Measurements from ENCODE around the gene TOMM20L. TPM values are rescaled to one million over a fixed set of nuclear protein-coding genes. Genes with fewer than 3 reads are reported as not detected.

The TOMM20L gene
- total and polyA plus RNA-seq, 2 of the 8 experiments (the other 6 are each of a cell fraction or from before 2014, with no cell fraction given) = not detected

DNA sequence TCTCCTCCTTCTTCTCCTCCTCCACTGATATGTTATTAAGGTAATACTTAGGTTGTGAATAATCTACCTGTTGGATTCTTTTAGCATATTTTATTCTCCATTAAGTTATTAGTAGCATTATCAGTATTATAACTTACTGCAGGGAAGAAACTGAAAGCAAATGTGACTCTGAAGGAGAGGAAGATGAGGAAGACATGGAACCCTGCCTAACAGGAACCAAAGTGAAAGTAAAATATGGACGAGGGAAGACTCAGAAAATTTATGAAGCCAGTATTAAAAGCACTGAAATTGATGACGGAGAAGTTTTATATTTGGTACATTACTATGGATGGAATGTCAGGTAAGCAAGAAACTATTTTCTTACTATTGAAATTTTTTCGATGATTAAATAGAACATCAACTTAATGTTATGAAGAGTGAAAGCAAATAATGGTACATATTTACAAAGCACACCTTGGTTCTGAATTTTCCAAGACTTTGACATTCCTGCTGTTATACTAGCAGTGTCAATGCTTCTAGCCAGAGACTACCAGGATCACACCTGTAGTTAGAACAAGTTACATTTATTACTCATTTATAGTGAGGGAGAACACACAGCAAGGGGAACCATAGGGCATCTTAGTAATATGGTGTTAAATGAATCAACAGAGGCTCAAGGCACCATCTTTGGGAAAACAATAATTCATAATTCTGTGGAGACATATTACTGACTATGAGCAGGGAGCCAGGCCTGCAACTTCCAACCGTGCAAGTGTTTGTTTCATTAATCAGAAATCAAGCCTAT is 42.0 kb upstream of the TOMM20L start:
- H3K27ac ChIP-seq (ENCODE audit: low read depth, low read length) = no peak overlapping the region
- WGBS, 2 experiments (ENCODE audit: extremely low coverage in 1 of 2, insufficient coverage in 1 of 2, insufficient read length in 1 of 2, insufficient replicate concordance in 2 of 2, low coverage in 1 of 2, low lambda C conversion rate in 2 of 2, missing lambda C conversion rate in 1 of 2) = 83% methylated on average over 4 of the region's 4 CpGs; no CpG with 5 or more reads in 1 of the 2 experiments
- no peak overlapping the region for H3K18ac ChIP-seq (ENCODE audit: extremely low read depth, low read length)
- no peak overlapping the region for H2AFZ ChIP-seq (ENCODE audit: low read length)
- no peak overlapping the region for H4K91ac ChIP-seq (replicated peaks; ENCODE audit: insufficient read length, low read length)
- no peaks in the 10 kb centered on the region for H3K23me2 ChIP-seq (ENCODE audit: low read depth, low read length)
- CTCF ChIA-PET (ENCODE audit: partially characterized antibody) = no interaction called here
- H2BK120ac ChIP-seq (replicated peaks; ENCODE audit: low read depth, low read length) = no peak overlapping the region
- no peaks in the 10 kb centered on the region for H3K27me3 ChIP-seq (replicated peaks in 1 of 4; ENCODE audit: control insufficient read depth in 3 of 4, extremely low read depth in 1 of 4, insufficient read depth in 3 of 4, low read length in 3 of 4)
- H2AK5ac ChIP-seq (ENCODE audit: low read depth, low read length) = no peak overlapping the region
- DNase-seq (ENCODE audit: low read depth in 1 of 2, low spot score in 2 of 2) (no peak), FAIRE-seq (no peak)
- H4K20me1 ChIP-seq (replicated peaks in 1 of 2; ENCODE audit: control insufficient read depth in 1 of 2, insufficient read depth in 2 of 2, low read length in 2 of 2) = no peaks in the 10 kb centered on the region
- no peaks in the 10 kb centered on the region for H3K9me3 ChIP-seq (ENCODE audit: insufficient read depth in 2 of 2, low read depth in 1 of 2, low read length in 1 of 2)
- no peak for TF ChIP-seq YY1 (IDR thresholded peaks at IDR 0.05; ENCODE audit: low read depth, low read length)
- H3K4me3 ChIP-seq (ENCODE audit: extremely low read depth in 1 of 4, insufficient read depth in 2 of 4, low read depth in 3 of 4, low read length in 4 of 4) = no peak overlapping the region
- no peak overlapping the region for H3K14ac ChIP-seq (ENCODE audit: insufficient read length)
- POLR2A ChIA-PET (ENCODE audit: partially characterized antibody) = no interaction called here
- H4K5ac ChIP-seq (ENCODE audit: insufficient read length, low read depth, low read length) = no peak overlapping the region
- no peaks in the 10 kb centered on the region for H3K79me2 ChIP-seq (ENCODE audit: control insufficient read depth in 1 of 2, insufficient read depth in 2 of 2, low read length in 2 of 2)
- H4K8ac ChIP-seq (ENCODE audit: extremely low read depth, insufficient read depth, low read length) = no peak overlapping the region
- no peak overlapping the region for H3K23ac ChIP-seq (ENCODE audit: insufficient read length)
- peaks cover 2 to 29% (median 15%) of the 10 kb centered on the region in 4 experiments; a peak in 6 of 8 replicates for H3K36me3 ChIP-seq (ENCODE audit: control insufficient read depth in 2 of 4, insufficient read depth in 4 of 4, low read length in 3 of 4)
- no peaks in the 10 kb centered on the region for H3K4me1 ChIP-seq (replicated peaks in 1 of 4; ENCODE audit: control insufficient read depth in 3 of 4, insufficient read depth in 4 of 4, low read length in 3 of 4)
- no peak overlapping the region for H3K9ac ChIP-seq (replicated peaks in 1 of 4; ENCODE audit: extremely low read depth in 1 of 4, low read depth in 3 of 4, low read length in 3 of 4)
- H3K56ac ChIP-seq (replicated peaks; ENCODE audit: insufficient read length, low read depth, low read length) = no peak overlapping the region
- no peak overlapping the region for H3K4me2 ChIP-seq (ENCODE audit: insufficient read depth in 1 of 2, low read depth in 2 of 2, low read length in 2 of 2)
- no peak overlapping the region for H2BK15ac ChIP-seq (ENCODE audit: low read length)
- H3K79me1 ChIP-seq (ENCODE audit: low read depth, low read length) = no peaks in the 10 kb centered on the region
- H2BK20ac ChIP-seq (ENCODE audit: low read length) = no peak overlapping the region
- no peak overlapping the region for H2BK12ac ChIP-seq (ENCODE audit: low read depth, low read length)
- H3K4ac ChIP-seq (replicated peaks; ENCODE audit: insufficient read length, low read depth, low read length) = no peak overlapping the region
- H2BK5ac ChIP-seq (ENCODE audit: low read depth, low read length) = no peak overlapping the region
